Adrenal gland (tissue), 12 donors: ENCODE measurements around the gene SPRR3. TPM values are rescaled to one million over a fixed set of nuclear protein-coding genes. Genes with fewer than 3 reads are reported as not detected.

Experiments
- DNase-seq, 7 donors: peaks; one replicate each; pipeline ENCODE4 v3.0.0-alpha.2; 2019 to 2020
- H3K27ac ChIP-seq, 5 donors: fragments of 200-600 bp; sonication (generic) in 4 of 5; 1 replicate in 3 of 5; 2 replicates in 2 of 5; pipeline versions ENCODE4 v1.5.1 to v1.8.0; 2016 to 2020; ENCODE audit warnings: mild to moderate bottlenecking in 1 of 5
- H3K27me3 ChIP-seq: fragments of 200-600 bp; 2 replicates; pipeline ENCODE4 v1.8.0; 2021
- H3K36me3 ChIP-seq, 2 donors: fragments of 200-600 bp; replicated peaks in 1 of 2; 1 replicate in 1 of 2; 2 replicates in 1 of 2; pipeline versions ENCODE4 v1.5.1 to v1.8.0; 2018 to 2022
- H3K4me1 ChIP-seq, 2 donors: fragments of 200-600 bp; replicated peaks in 1 of 2; 1 replicate in 1 of 2; 2 replicates in 1 of 2; pipeline versions ENCODE4 v1.5.1 to v1.8.0; 2018 to 2021
- H3K4me3 ChIP-seq, 4 donors: fragments of 200-600 bp; sonication (generic) in 3 of 4; one replicate each; pipeline ENCODE4 v1.5.1; 2016 to 2018
- H3K9me3 ChIP-seq, 3 donors: fragments of 200-600 bp; sonication (generic) in 1 of 3; replicated peaks in 1 of 3; 1 replicate in 2 of 3; 2 replicates in 1 of 3; pipeline versions ENCODE4 v1.5.1 to v1.8.0; 2016 to 2021
- CTCF ChIP-seq, 6 experiments: fragments of 450-650 bp in 4 of 6; fragments of 200-600 bp in 2 of 6; sonication (generic) in 1 of 6; IDR thresholded peaks; 1 replicate in 5 of 6; 2 replicates in 1 of 6; pipeline versions ENCODE4 v1.5.1 to v1.8.0; 2016 to 2021; ENCODE audit warnings: antibody characterized with exemption in 6 of 6, mild to moderate bottlenecking in 2 of 6, moderate library complexity in 1 of 6
- POLR2A ChIP-seq, 2 donors: fragments of 450-650 bp; IDR thresholded peaks; one replicate each; pipeline ENCODE4 v1.6.1; 2017; ENCODE audit warnings: antibody characterized with exemption in 2 of 2, mild to moderate bottlenecking in 2 of 2, moderate library complexity in 1 of 2
- WGBS, 4 donors: extraction: QIAGEN DNeasy Blood & Tissue Kit in 2 of 4; methylation state at CpG; one replicate each; pipeline versions ENCODE4 v1.1.5 to v1.1.7; 2013 to 2017; 5-methylcytosine and 5-hydroxymethylcytosine counted together
- intact Hi-C, 2 donors: fragments of 100-400 bp; cut with DNase I; formaldehyde crosslinking; loops; one replicate each; pipeline versions ENCODE4 v1.14.1 to v1.15.0; 2022 to 2023
- polyA plus RNA-seq, 3 donors: library from polyadenylated mRNA; stranded (reverse); fragments of 200-250 nt in 2 of 3; fragments of 350-450 nt in 1 of 3; fragmentation: Illumina TruSeq in 1 of 3; extraction: RNeasy Lipid Tissue Mini Kit (QIAGEN cat#74804) in 1 of 3; gene quantifications; one replicate each; pipeline ENCODE4 v1.2.3, GENCODE V29; 2013 to 2014
- total RNA-seq, 9 donors: library from RNA; depleted of rRNA in 4 of 9; stranded (reverse); fragments of >200 nt in 4 of 9; fragments of 120-200 nt in 1 of 9; fragmentation: NEBNext Ultra II Directional in 1 of 9; extraction: Animal tissue kit (Norgen Biotek cat#: 25700) in 1 of 9; gene quantifications; one replicate each; pipeline versions ENCODE4 v1.1.0 to v1.2.4, GENCODE V29; 2013 to 2023
- donor health status: healthy with polysubstance abuse.
- donor health status: Bipolar disorder and iron deficiency.
- donor health status: DM: yes; HTN: yes; CAD: no.
- donor health status: DM: no; HTN: no; CAD: no.
- donor health status: DM: no; HTN: no; CAD: no.
- donor health status: DM: yes; HTN: yes; CAD: no.

The SPRR3 gene
- total and polyA plus RNA-seq, 12 donors: 0.67 to 6.1 (median 2.5) TPM; not detected in 8

- 60 to 96% (median 79%) methylated on average over 3 of the region's 3 CpGs for WGBS, 4 donors
Measured at GRCh38 chr1:152959273-152959672, 42.3 kb upstream of the SPRR3 start.

GRCh38 chr1:152959801-152960451, 41.6 kb upstream of the SPRR3 start:
- no peak overlapping the region for H3K27ac ChIP-seq
- H3K4me1 ChIP-seq: no peaks in the 10 kb centered on the region
- WGBS, 4 donors: 89 to 96% (median 90%) methylated on average over 10 of the region's 10 CpGs
- no peaks in the 10 kb centered on the region for H3K36me3 ChIP-seq
- H3K9me3 ChIP-seq: no peaks in the 10 kb centered on the region
- H3K27me3 ChIP-seq: no peaks in the 10 kb centered on the region
- DNase-seq: no peak
- H3K4me3 ChIP-seq: no peak overlapping the region
- intact Hi-C loops: no loop called here
- no peak for TF ChIP-seq CTCF (IDR thresholded peaks at IDR 0.05)
- no peak for TF ChIP-seq POLR2A (IDR thresholded peaks at IDR 0.05)

More at GRCh38 chr1:152959273-152959672, 42.3 kb upstream of the SPRR3 start:
- no peak for TF ChIP-seq POLR2A (IDR thresholded peaks at IDR 0.05)
- TF ChIP-seq CTCF (IDR thresholded peaks at IDR 0.05): no peak
- Histone ChIP-seq H3K27me3 (no peaks in the 10 kb centered on the region), H3K36me3 (no peaks in the 10 kb centered on the region), H3K27ac (no peak overlapping the region), H3K4me1 (no peaks in the 10 kb centered on the region), H3K4me3 (no peak overlapping the region), H3K9me3 (no peaks in the 10 kb centered on the region)
- DNase-seq: no peak
- intact Hi-C loops: no loop called here

GRCh38 chr1:152960452-152961044, 41.0 kb upstream of the SPRR3 start:
- no peaks in the 10 kb centered on the region for H3K4me1 ChIP-seq
- intact Hi-C loops: no loop called here
- no peaks in the 10 kb centered on the region for H3K36me3 ChIP-seq
- 76 to 81% (median 79%) methylated on average over 9 to 10 of the region's 10 CpGs for WGBS, 4 donors
- H3K9me3 ChIP-seq: no peaks in the 10 kb centered on the region
- TF ChIP-seq POLR2A (IDR thresholded peaks at IDR 0.05) (no peak), CTCF (IDR thresholded peaks at IDR 0.05) (no peak)
- no peak overlapping the region for H3K4me3 ChIP-seq
- H3K27ac ChIP-seq: no peak overlapping the region
- no peaks in the 10 kb centered on the region for H3K27me3 ChIP-seq
- DNase-seq: no peak

- 83 to 90% (median 87%) methylated on average over 7 of the region's 7 CpGs for WGBS, 4 donors
- intact Hi-C loops: no loop called here
Measured at GRCh38 chr1:152961226-152961891, 40.2 kb upstream of the SPRR3 start.

More at GRCh38 chr1:152961226-152961891, 40.2 kb upstream of the SPRR3 start:
- H3K9me3 ChIP-seq: no peaks in the 10 kb centered on the region
- no peak for DNase-seq
- no peak overlapping the region for H3K4me3 ChIP-seq
- H3K27ac ChIP-seq: no peak overlapping the region
- H3K4me1 ChIP-seq: no peaks in the 10 kb centered on the region
- TF ChIP-seq CTCF (IDR thresholded peaks at IDR 0.05) (no peak), POLR2A (IDR thresholded peaks at IDR 0.05) (no peak)
- no peaks in the 10 kb centered on the region for H3K36me3 ChIP-seq
- no peaks in the 10 kb centered on the region for H3K27me3 ChIP-seq
